Measurements from ENCODE around the gene ENSA.
A peak's percentile ranks its signal among the peaks of the same experiment; 100 is the strongest.
"Not testable (repeated sequence)": the region's sequence is repeated elsewhere in the genome, so short reads cannot be mapped to it uniquely, and the experiment has no call there.

The ENSA gene, protein sequence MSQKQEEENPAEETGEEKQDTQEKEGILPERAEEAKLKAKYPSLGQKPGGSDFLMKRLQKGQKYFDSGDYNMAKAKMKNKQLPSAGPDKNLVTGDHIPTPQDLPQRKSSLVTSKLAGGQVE

DNA sequence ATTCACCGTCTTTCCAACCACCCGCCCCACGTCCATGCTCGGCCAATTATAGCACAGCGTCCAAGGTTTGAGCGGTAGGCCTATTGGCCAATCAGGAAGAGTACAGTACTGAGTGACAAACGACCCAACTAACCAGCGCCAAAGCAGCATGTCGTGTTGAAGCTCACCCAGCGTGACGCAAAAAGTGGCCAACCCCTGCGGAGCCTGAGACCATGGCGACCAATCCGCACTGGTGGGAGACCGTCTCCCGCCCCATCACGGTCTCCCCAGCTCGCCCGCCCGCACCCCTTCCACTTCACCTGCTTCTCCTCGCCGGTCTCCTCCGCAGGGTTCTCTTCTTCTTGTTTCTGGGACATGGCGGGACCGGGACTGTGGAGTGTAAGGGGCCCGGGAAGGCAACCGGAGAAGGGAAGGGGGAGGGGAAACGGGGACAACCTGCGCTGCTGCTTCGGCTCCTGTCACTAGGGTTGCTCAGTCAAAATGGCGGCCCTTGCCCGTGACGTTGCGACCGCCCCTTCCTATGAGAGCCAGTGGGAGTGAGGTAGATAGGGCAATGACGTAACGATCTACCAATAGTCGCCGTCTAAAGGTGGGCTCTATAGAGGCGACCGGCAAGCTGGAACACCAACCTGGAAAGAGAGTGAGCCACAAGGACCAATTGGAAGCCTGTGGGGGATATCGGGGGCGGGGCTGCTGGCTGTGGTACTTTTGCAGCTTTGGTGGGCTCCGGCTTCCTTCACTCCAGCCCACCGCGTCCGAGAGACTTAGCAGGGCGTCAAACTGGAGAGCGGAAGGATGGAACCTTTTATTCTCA lies at the start of gene ENSA:
TSS of gene ENSA (minus strand) at position 498 of the 814 bp plus-strand sequence. CDS start at position 356, 142 bp downstream.
- peak; percentile 96 to 99 for DNase-seq

DNA sequence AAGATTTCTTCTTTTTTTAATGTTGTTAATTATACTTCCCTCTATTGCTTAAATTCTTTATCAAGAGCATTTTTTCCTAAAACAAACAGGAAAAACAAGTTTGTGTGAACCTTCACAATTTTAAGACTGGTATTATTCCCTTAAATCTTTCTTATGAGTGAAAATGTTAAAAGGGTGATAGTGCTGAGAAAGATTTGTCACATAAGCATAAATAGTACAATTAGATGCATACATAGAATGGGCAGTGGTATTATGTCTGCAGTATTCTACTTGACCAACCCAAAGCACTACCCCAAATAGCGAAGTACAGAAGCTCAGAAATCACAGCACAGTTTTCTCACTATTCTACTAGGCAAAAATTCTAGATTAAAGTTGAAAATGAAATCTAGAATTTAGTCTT lies 49.6 kb upstream of the ENSA start:
- no peak for DNase-seq

DNA sequence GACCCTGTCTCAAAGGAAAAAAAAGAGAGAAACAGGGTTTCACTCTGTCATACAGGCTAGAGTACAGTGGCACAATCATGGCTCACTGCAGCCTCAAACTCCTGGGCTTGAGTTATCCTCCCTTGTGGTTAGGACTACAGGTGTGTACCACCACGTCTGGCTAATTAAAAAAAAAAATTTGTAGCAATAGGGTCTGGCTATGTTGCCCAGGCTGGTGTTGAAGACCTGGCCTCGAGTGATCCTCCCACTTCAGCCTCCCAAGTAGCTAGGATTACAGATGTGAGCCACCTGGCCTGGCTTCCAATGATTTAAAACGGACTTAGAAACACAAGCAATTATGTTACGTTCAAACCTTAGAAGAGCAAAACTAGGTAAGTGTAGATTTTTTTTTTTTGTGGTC lies 45.5 kb upstream of the ENSA start:
- no peak for DNase-seq

DNA sequence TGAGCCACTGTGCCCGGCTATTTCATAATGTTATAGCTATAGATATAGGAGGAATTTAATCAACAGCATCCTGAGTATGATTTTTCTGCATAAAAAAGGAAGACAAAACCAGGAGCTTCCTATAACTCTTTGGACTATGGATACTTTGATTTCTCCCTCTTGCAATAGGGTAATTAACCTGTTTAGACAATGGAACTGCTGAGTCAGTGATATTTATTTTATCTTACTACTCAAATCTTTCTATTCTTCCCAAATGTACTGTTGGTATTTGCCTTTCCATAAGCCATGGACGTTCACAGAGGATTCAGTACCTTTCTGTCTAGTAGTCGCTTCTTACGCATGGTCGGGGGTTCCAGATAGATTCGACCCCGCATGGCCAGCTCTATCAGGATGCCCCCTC lies 33.9 kb upstream of the ENSA start:
- no peak for DNase-seq

DNA sequence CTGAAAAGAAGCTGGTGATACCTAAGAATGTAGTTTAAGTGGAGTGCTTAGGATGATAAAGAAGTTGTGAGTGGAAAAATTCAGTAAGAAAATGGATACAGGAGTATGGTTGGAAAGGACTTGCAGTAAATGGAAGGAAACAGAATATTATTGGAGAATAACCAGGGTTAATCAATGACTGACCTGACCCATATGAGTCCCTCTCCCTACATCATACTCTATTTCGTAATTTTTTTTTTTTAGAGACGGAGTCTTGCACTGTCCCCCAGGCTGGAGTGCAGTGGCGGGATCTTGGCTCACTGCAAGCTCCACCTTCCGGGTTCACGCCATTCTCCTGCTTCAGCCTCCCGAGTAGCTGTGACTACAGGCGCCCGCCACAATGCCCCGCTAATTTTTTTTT lies 33.4 kb upstream of the ENSA start:
- DNase-seq, result no peak

DNA sequence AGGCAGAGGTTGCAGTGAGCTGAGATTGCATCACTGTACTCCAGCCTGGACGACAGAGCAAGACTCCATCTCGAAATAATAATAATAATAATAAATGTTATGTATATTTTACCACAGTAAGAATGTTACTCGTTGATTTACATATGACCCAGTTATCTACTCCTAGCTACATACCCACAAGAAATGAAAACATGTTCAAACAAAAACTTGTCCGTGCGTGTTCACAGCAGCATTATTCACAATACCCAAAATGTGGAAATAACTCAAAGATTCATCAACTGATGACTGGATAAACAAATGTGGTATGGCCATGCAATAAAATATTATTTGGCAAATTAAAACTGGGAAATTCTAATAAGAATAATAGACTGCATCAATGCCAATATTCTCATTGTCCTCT lies 31.7 kb upstream of the ENSA start:
- DNase-seq, result no peak

DNA sequence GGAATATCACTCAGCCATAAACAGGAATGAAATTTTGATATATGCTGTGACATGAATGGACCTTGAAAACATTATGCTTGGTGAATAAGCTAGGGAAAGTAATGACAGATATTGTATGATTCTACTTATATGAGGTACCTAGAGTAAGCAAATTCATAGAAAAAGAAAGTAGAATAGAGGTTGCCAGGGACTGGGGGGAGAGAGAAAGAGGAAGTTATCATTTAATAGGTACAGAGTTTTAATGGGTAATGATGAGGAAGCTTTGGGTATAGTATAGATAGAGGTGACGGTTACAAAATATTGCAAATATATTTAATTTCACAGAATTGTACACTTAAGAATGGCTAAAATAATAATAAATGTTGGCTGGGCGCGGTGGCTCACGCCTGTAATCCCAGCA lies 31.2 kb upstream of the ENSA start:
- DNase-seq, result no peak

DNA sequence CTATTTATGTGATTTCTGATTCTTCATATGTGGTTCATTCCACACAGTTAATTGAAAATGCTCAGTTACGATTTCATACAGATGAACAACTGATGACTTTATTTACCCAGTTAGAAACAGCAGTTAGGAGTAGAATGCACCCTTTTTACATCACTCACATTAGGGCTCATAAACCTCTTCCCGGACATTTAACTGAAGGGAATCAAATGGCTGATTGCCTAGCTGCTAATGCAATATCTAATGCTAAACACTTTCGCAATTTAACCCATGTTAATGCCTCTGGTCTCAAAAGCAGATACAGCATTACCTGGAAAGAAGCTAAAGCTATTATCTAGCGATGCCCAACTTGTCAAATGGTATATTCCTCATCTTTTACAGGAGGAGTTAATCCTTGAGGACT lies 27.7 kb upstream of the ENSA start:
- not testable (repeated sequence) for DNase-seq

DNA sequence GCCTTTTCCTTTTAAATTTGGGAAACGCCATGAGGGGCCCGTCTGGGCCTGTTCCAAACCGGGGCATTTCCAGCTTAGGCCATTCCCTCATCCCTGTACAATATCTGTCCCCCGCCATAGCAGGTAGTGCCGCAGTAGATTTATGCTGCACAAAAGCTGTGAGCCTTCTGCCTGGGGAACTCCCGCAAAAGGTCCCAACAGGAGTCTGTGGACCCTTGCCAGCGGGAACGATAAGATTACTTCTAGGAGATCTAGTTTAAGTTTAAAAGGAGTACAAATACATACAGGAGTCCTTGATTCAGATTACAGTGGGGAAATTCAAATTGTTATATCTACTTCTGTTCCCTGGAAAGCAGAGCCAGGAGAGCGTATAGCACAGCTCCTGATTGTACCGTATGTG lies 25.2 kb upstream of the ENSA start:
- DNase-seq, result not testable (repeated sequence)

DNA sequence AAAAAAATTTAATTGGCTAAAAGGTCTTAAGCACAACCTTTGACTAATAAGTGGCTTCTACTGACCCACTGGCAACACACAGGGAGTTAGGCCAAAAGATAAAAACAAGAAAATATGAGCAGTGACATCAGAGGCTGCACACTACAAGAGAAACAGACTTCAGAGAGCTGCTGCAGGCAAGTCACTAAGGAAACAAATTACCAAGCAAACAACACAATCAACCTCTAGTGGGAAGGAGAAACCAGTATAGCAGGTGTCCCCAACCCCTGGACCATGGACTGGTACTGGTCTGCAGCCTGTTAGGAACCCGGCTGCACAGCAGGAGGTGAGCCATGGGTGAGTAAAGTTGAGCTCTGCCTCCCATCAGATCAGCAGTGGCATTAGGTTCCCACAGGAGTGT lies 20.8 kb upstream of the ENSA start:
- no peak for DNase-seq

DNA sequence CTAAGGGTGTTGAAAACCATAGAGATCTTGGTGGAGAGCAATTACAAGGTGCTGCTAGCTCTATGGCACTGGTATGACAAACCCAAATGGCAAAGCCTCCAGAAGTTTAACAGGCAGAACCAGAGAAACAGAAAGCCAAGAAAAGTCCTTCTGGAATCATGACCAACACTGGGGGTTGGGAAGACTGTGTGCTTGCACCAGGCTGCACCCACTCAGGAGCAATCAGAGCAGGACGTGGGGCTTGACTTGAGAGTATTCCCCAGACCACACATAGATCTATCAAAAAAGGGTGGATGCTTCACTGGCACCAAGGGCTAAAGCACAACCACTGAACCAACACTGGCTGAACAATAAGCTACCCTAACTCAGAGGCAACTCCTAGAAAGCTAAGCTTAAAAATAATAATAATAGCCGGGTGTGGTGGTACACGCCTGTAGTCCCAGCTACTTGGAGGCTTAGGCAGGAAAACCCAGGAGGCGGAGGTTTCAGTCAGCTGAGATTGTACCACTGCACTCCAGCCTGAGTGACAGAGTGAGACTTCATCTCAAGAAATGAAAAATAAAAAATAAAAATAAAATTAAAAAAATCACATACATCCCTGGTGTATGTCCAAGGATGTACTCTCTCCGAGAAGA lies 20.1 kb upstream of the ENSA start:
- no peak for DNase-seq

DNA sequence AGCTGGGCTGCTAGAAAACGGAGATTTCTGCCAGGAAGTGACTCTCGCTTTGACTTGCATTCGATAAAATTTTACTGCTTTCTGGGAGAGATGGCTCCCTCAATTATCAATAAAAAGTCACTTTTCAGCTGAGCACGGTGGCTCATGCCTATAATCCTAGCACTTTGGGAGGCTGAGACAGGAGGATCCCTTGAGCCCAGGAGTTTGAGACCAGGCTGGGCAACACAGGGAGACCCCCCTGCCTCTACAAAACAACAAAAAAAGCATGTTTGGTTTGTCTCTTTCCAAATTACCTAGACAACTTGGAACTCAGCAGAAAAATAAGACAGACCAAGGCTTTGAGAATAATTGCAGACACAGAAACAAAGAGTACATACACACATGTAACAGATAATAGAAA lies 12.9 kb upstream of the ENSA start:
- no peak for DNase-seq

DNA sequence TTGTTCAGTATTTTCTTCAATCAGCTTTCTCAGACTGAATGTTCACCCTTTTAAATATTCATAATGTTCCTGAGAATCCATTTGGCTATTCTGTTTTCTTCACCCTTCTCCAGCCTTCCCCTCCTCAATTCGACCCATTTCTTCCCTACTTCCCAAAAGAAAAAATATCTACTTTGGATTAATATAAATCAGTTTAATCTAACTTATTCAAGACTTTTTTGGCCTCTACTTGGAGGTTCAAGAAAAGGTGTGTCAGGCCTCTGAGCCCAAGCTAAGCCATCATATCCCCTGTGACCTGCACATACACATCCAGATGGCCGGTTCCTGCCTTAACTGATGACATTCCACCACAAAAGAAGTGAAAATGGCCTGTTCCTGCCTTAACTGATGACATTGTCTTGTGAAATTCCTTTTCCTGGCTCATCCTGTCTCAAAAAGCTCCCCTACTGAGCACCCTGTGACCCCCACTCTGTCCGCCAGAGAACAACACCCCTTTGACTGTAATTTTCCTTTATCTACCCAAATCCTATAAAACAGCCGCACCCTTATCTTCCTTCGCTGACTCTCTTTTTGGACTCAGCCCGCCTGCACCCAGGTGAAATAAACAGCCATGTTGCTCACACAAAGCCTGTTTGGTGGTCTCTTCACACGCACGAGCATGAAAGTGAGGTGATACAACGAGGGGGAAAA lies 11.9 kb upstream of the ENSA start:
- not testable (repeated sequence) for DNase-seq

DNA sequence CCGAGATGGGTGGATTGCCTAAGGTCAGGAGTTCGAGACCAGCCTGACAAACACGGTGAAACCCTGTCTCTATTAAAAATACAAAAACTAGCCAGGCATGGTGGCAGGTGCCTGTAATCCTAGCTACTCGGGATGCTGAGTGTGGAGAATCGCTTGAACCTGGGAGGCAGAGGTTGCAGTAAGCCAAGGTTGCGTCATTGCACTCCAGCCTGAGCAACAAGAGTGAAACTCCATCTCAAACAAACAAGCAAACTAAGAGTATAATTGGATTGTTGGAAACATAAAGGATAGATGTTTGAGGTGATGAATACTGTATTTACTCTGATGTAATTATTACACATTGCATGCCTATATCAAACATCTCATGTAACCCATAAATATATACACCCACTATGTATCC lies 9.0 kb upstream of the ENSA start:
- not testable (repeated sequence) for DNase-seq

DNA sequence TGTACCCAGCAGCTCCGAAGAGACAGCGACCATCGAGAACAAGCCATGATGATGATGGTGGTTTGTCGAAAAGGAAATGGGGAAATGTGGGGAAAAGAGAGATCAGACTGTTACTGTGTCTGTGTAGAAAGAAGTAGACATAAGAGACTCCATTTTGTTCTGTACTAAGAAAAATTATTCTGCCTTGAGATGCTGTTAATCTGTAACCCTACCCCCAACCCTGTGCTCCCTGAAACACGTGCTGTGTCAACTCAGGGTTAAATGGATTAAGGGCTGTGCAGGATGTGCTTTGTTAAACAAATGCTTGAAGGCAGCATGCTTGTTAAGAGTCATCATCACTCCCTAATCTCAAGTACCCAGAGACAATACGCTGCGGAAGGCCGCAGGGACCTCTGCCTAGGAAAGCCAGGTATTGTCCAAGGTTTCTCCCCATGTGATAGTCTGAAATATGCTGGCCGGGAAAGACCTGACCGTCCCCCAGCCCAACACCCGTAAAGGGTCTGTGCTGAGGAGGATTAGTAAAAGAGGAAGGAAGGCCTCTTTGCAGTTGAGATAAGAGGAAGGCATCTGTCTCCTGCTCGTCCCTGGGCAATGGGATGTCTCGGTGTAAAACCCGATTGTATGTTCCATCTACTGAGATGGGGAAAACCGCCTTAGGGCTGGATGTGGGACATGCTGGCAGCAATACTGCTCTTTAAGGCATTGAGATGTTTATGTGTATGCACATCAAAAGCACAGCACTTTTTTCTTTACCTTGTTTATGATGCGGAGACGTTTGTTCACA lies 5.6 kb upstream of the ENSA start:
- DNase-seq, result not testable (repeated sequence)

DNA sequence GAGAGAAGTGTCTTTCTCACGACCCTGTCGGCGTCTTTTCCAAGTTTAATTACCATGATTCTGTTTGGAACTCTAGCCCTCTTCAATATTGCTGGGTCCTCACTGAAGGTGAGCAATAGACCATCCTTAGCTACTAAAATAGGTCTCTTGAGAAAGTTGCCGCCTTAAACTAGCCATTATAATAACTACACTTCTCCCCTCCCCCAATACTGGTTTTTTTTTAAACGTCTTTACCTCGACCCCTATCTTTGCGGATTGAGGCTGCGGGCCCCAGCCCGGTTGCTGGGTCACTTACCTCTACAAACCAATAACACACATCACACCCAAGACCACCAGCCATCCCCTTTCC lies 672 bp downstream of the ENSA start:
- no peak for DNase-seq

DNA sequence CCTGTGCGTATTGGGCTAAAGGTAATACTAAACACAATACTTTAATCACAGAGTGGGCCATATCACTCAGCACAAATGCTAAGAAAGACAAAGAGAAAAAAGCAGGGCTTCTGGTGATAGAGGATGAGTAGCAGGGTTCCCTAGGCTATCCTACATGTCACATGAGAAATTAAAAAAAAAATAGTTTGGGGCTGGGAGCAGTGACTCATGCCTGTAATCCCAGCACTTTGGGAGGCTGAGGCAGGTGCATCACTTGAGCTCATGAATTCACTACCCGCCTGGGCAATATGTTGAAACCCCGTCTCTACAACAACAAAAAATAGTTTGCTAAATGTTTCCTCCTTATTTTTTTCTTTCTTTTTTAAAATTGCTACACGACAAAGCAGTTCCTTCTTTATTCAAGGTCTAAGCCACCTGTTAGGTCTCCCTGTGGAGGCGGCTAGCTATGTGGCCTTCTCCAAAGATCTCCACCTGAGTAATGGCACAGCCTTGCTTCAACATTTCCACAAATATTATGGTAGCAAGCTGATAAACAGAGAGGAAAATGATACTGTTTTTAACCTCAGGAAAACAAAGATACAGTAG lies 1.5 kb downstream of the ENSA start:
- no peak for DNase-seq

DNA sequence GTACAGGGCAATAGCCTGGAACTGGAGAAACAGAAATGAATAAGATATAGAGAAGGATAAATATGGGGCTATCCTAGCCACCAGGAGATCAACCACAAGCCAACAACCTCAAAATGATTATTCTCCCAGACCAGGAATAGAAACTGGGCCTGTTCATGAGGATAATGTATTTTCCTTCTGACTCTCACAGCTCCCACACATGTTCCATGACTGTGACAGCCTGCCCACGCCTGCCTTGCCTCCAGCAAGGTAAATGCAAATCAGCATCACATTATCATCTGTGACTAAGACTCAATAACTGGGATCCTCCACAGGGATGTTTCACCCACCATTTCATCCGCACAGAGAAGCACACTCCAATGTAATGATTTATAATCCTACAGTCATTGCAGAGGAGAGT lies 3.3 kb downstream of the ENSA start:
- DNase-seq, result no peak

DNA sequence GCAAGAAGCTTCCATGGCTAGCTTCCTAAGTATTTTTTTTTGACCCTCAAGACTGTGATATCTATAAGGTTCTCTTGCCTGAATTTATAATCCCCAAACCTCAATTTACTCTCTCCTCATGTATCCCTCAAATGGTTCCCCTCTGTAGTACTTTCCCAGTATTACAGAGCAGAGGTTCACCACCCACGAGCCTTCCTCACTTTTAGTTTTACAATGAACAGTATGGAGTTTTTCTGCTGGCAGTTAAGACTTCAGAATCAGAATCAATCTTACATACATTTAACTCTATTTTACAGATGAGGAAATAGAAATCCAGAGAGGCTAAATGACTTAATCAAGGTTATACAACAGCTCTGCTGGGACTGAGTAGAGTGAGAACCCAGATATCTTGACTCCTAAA lies 4.9 kb downstream of the ENSA start:
- not testable (repeated sequence) for DNase-seq

DNA sequence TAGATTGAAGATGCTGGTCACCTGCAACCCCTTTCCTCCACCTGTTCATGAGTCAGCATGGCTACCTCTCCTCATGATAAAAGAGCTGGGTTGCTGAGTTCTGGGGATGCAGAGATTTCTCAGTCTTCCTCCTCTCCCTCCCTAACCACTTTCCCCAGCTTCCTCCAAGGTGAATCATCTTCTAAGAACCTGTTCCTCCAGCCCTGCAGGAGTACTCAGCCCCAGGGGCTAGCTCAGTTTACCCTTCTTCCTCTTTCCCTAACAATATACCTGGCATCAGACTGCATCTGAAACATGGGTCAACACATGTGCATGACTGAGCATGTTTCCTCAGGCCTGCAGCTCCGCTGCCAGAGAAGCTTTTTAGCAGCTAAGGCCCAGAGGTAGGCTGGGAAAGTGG lies 5.3 kb downstream of the ENSA start:
- DNase-seq, result not testable (repeated sequence)

DNA sequence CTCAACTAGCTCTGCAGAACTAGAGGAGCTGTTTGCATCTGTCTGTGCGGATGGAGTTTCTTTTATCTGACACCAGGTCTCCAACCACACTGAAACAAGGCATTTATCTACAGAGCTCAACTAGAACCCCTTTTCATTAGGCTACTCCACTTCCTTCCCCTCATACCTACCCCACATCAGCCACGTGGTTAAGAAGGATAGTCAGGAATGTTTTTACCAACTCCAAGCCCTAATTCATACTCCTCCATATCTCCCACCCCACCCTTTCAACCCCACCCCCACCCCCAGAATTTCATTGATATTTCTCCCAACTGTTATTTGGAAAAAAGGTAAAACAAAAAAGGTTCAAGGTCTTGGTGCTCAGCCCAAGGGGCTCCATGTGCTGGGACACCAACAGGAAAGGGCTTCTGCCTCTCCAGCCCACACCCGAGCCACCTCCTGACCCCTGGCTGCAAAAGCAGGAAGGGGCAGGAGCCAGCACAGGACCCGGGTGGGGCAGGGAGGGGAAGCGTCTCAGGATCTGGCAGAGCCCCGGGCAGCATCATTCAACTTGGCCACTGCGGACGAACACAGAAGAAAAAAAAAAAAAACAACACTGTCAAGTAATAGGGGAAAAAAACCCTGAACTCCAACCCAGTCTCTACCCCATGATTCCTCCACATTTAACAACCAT lies 7.0 kb downstream of the ENSA start:
- DNase-seq, result no peak
